ENCODE measurements around the gene HEXB.

HEXB gene

DNA sequence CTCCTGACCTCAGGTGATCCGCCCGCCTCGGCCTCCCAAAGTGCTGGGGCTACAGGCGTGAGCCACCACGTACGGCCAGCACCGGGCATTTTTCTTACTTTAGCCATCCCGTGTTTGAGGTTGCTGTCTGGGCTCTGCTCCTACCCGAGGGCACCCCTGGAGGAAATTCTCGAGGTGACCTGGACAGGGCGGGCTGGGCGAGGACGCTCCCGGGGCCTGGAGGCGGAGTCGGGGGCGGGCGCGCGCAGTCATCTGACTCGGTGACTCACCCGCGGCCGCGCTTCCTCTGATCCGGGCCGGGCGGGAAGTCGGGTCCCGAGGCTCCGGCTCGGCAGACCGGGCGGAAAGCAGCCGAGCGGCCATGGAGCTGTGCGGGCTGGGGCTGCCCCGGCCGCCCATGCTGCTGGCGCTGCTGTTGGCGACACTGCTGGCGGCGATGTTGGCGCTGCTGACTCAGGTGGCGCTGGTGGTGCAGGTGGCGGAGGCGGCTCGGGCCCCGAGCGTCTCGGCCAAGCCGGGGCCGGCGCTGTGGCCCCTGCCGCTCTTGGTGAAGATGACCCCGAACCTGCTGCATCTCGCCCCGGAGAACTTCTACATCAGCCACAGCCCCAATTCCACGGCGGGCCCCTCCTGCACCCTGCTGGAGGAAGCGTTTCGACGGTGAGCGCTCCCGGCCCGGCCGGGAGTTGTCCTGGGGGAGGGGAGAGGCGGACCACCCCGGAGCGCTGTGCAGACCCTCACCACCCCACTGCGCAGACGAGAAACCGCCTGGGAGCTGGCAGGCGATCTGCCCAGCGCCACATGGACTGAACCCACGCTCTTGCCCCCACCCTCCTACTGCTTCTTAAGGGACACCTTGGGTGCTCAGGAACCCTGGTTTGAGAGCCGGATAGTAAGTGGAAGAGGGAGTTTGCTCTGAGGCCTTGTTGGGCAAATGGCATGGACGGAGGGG lies at the start of gene HEXB:
Gene HEXB, plus strand, starts transcription at position 334 of the 952 bp plus-strand sequence. Its CDS starts 28 bp downstream, at position 362.
- DNase-seq (ENCODE audit: low read depth, low spot score) = peak; percentile 60

DNA sequence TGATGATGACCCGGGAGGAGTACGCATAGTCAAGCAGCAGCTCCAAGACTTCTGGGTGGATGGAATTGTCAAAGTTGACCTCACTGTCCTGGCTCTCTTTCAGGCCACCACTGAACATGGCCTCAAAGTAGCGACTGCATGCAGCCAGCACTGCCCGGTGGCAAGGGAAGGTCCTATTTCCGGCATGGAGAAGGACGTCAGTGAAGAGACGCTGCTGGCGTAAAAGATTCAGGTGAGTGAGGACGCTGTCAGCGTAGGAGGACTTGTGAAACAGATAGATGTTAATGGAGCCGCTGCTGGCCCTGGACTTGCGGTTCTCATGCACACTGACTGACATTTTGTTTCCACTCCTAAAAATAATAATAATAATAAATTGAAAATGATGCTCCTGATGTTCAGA lies 48.9 kb upstream of the HEXB start:
- no peak for DNase-seq (ENCODE audit: low read depth, low spot score)

- no peak for DNase-seq (ENCODE audit: low read depth, low spot score)
Measured at GRCh38 chr5:74636552-74636951, 48.5 kb upstream of the HEXB start.

DNA sequence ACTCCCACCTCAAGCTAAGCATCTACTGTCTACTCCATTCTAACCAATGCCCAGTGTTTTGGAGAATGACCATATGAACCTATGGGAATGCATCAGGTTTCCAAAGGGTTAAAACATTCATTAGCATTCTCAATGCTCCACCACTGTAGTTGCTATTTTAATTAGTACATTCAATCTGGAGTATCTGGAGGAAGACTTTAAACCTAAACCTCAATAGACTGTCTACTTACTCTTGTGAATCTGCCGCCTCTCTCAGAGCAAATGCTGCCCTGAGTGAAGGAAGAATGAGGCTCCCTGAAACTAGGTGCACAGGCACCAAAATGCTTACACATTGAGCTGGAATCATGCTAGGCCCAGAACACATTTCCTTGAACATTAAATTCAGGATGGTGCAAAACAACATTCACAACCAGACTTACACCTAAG lies 46.5 kb upstream of the HEXB start:
- DNase-seq (ENCODE audit: low read depth, low spot score) = no peak

- DNase-seq (ENCODE audit: low read depth, low spot score) = no peak
Measured at GRCh38 chr5:74638970-74639806, 45.8 kb upstream of the HEXB start.

DNA sequence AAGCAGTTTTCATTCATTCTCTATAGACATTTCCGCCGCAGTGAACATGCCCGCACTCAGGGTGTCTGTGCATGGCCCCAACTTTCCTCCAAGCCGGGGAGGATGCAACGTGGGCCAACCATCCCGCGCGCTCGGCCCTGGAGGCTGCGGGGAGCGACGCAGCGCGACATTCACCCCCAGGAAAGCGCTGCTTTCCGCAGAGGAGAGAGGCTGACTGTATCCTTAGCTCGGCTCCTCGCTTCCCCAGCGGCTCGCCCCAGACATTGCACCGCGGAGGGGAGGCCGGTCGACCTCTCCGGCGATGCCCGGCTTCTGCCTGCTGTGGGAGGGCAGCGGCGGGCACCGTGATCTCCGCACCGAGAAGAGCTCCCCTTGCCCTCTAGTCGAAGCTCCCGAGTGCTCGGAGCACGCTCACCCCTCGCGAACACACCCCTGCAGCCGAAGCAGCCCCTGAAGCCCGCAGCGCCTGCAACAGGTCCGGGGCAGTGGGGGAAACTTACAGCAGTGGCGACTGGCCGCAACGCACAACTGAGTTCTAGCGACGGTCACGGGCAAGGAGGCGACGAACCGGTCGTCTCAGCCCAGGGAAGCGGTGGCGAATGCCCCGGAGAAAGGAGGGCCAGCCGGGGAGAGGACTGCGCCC lies 45.1 kb upstream of the HEXB start:
- no peak for DNase-seq (ENCODE audit: low read depth, low spot score)

DNA sequence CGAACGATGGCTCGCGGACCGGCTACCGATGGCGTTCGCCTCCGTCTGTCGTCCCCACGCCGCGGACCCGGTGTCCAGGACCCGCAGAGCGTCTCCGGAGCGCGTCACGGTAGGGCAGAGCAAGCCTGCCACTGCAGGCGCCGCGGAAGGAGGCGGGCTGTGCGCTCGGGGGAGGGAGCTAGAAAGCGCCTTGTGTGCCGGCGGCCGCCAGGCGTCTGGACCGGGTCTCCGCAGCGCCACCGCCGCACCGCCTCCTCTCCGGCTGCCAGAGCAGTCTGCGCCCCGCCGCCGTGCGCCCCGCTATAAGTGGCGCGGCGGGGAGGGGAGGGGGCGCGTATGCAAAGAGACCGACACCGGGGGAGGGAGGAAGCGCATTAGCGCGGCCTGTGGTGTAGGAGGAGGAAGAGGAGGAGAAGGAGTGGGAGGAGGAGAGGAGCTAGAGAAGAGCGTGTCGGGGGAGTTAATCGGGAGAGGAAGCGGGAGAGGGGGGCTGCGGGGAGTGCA lies 44.5 kb upstream of the HEXB start, which contains the start of gene ENC1:
Gene ENC1, minus strand, starts transcription at position 279 of the 504 bp plus-strand sequence. CDS start 4,243 bp downstream, outside the sequence.
- peak; percentile 32 for DNase-seq (ENCODE audit: low read depth, low spot score)

DNA sequence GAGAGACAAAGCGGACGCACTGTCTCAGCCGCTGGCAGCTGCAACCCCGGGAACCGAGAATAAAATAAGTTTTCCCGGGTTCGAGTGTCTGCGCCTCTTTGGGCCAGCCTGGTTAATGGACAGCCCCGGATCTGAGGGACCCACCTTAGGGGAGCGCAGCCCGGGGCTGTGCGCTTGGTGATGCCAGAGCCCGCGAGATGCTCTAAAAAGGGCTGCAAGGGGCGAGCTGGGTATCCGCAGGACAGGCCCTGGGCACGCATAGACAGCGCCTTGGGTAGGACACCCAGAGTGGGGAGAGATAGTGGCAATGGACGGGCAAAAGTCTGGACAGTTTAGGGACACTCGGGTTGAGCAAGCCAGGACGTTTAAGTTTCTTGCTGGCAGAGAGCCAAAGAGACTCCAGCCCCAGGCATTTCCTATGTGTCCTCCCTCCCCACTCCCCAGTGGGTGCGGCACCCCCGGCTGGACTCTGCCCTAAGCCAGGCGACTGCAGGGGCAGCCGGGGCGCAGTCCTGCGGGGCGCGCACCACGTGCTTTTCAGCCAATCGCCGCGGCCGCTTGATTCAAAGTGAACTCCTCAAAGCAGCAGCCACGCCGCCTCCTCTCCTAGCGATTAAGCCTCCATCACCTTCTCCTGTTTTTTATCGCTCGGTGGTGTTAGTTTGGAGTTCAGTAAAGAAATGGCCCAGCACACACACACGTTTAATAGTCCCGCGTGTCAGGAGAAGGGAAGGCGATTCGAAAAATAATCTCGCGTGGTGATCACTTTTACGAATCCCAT lies 43.9 kb upstream of the HEXB start:
- DNase-seq (ENCODE audit: low read depth, low spot score) = no peak

GRCh38 chr5:74641735-74642542 lies 43.1 kb upstream of the HEXB start:
- DNase-seq (ENCODE audit: low read depth, low spot score) = no peak

DNA sequence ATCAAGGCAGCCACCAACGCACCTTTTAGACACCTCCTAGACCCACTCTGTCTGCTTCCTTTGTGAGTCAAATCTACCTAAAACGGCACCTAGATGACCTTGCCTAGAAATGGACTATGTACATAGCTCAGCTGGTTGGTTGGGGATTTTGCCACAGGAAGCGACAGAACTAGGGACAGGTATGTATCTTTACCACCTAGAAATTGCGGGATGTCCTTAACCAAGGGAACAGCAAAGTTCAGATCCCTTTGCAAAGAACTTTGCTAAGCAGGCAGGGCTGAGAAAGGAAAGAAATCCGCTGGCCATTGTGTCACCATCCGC lies 42.5 kb upstream of the HEXB start:
- no peak for DNase-seq (ENCODE audit: low read depth, low spot score)

- no peak for DNase-seq (ENCODE audit: low read depth, low spot score)
Measured at GRCh38 chr5:74643111-74643562, 41.9 kb upstream of the HEXB start.

GRCh38 chr5:74647096-74647495 lies 37.9 kb upstream of the HEXB start:
- DNase-seq (ENCODE audit: low read depth, low spot score) = no peak

DNA sequence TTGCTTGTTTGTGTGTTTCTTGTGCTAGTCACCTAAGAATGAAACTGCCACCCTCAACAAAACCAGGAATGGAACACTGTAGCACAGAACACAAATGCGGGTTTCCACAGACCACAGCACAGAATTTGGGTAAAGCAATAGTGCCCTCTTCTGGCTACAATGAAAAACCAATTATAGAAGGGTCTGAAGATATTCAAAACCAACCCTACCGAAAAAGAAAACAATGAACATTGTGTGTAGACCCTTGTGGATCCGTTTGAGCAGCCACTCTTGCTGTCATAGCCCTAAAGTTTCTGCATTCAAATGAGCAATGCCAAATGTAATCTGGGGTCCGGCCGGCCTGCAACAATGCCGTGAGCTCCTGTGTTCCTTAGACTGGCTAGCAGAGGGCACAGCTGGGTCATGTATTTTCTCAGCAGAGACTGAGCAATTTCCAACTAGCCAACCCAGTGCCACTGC lies 36.2 kb upstream of the HEXB start:
- no peak for DNase-seq (ENCODE audit: low read depth, low spot score)

DNA sequence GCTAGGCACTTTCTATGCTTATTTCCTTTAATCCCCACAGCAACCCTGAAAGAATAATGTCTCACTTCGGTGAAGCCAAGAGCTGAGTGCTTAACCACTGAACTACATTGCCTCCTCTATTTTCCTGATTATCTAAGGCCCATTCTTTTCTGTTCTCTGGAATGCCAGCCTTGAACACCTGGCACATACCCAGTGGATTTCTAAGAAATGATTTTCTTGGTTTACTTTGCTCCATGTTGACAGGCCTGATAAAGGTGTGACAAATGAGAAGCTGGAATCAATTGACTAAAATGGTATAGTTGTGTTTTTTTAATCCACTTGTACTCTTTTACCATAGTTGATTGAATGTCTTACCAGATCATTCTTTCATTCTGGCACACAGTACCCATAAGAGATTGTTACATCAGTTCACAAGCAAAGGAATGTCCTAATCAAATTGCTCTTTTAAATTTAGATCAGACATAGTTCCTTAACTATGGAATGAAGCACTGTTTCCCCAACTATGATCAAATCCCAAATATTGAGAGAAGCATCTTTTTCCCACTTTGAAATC lies 35.5 kb upstream of the HEXB start:
- no peak for DNase-seq (ENCODE audit: low read depth, low spot score)

- DNase-seq (ENCODE audit: low read depth, low spot score) = no peak
Measured at GRCh38 chr5:74651710-74652109, 33.3 kb upstream of the HEXB start.

GRCh38 chr5:74652576-74652975 lies 32.5 kb upstream of the HEXB start:
- no peak for DNase-seq (ENCODE audit: low read depth, low spot score)

DNA sequence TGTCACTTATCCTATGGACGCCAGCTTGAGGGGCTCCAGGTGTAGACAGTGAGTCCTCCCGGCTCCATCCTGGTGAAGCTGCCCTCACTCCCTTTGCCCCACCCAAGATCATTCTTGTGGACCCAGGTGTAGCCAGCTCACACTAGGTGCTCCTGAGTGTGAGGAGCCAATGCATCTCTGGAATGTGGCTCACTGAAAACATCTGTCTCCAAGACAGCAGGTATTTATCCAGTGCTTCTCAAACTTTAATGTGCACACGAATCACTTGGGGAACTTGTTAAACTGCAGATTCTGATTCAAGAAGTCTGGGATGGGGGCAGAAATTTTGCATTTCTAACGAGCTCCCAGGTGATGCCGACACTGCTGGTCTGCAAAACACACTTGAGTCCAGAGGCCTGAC lies 31.0 kb upstream of the HEXB start:
- no peak for DNase-seq (ENCODE audit: low read depth, low spot score)

- DNase-seq (ENCODE audit: low read depth, low spot score) = no peak
Measured at GRCh38 chr5:74655206-74655605, 29.8 kb upstream of the HEXB start.

GRCh38 chr5:74655716-74656115 lies 29.3 kb upstream of the HEXB start:
- no peak for DNase-seq (ENCODE audit: low read depth, low spot score)

DNA sequence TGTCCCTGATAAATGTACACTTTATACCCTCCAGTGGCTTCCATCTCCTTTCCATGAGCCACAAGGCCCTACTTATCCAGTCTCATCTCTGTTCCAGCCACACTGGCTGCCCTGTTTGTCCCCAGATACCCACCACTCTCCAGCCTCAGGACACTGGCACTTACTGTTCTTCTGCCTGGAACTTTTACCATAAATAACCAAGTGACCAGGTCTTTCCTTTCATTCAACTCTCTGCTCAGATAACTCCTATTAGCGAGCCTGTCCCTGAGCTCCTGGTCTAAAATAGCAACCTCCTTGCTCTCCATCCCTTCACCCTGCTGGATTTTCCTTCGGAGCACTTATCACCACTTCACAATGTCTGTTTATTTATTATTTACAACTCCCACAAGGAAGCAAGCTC lies 27.9 kb upstream of the HEXB start:
- no peak for DNase-seq (ENCODE audit: low read depth, low spot score)

Measured in activated naive CD8-positive, alpha-beta T cell treated with anti-CD3 and anti-CD28 coated beads, Interleukin-2, amount 50 U/mL, for 16 hours (primary cell).